ENCODE data around the gene DNAJC6.
"Not testable (repeated sequence)": the region's sequence is repeated elsewhere in the genome, so short reads cannot be mapped to it uniquely, and the experiment has no call there.

The DNAJC6 gene

DNA sequence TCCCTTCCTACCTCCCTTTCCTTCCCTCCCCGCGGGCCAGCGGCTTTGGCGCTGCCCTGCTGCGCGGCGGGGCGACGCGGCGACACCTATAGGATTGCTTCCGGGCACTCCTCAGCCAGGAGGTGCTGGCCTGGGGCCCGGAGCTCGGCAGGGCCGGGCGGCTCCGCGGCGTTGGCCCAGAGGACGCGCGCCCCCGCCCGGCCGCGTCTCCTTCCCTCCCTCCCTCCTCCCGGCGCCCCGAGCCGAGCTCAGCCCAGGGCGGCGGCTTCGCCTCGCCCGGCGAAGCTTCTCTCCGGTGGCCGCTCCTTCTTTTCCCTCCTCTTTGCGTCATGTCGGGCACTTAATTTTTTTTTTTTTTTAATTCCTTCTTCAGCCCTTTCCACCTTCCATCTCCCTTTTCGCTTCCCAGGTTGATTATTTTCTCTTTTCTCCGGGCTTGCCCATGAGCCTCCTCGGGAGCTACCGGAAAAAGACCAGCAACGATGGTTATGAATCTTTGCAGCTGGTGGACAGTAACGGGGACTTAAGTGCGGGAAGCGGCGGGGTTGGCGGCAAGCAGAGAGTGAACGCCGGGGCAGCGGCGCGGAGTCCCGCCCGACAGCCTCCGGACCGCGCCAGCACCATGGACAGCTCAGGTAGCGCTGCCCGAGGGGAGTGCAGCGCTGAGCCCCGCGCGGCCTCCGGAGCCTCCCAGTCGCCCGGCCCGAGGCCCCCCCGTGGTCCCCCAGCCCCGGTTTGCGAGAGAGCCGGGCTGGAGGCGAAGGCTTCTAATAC, at the start of gene DNAJC6:
Gene DNAJC6, plus strand, starts transcription at position 240 of the 774 bp plus-strand sequence. Its CDS starts 203 bp downstream, at position 443.
- peak; percentile 93 for DNase-seq (ENCODE audit: low read depth, low spot score)

DNA sequence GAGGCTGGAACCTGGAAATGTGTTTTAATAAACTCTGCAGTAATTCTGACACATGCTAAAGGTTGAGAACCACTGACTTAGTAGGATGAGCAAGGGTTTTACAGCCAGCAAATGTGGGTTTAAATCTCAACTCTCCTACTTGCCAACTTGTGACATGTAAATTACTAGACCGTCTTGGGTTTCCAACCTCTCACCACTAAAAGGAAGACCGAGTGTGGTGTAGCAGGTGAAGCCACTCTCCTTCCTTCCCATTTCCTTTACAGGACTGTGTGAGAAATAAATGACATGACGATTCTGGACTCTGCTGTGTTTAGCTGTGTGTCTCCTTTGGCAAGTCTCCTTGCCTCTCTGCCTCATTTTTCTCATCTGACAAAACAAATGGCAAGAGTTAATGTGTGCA, 49.5 kb upstream of the DNAJC6 start:
- no peak for DNase-seq (ENCODE audit: low read depth, low spot score)

- DNase-seq (ENCODE audit: low read depth, low spot score): no peak
Measured at GRCh38 chr1:65260851-65261473, 48.4 kb upstream of the DNAJC6 start.

GRCh38 chr1:65263286-65263685, 46.1 kb upstream of the DNAJC6 start:
- DNase-seq (ENCODE audit: low read depth, low spot score): no peak

DNA sequence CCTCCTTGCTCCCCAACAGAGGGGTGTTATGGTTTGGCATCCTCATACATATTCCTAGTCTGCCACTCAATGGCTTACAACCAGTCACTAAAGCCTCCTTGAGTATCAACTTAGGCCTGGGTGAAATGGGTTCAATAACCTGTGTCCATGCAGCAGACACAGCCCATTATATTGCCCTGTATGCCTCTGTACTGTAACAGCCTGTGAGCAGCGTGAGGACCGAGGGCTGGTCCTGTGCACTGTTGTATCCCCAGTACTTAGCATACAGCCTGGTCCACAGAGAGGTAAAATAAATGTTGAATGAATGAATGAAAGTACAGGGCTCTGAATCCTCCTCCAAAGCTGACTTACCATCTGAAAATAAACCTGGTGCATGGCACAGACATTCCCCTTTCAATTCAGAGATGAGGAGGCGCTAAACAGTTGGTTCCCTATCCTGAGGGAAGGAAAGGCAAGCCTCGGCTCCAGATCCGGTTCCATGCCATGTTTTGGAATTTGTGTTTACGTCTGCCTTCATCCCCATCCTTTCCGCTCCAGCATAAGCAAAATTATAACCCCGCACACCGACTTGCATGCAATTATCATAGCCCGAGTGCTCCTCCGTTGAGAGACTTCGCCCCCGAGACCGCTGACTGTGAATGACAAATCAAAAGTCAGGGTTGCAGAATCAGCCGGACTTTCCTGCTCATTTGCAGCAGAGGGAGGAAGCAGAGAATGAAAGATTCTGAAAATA, 45.0 kb upstream of the DNAJC6 start:
- DNase-seq (ENCODE audit: low read depth, low spot score): peak; percentile 71

GRCh38 chr1:65265296-65265650, 44.1 kb upstream of the DNAJC6 start:
- DNase-seq (ENCODE audit: low read depth, low spot score): no peak

DNA sequence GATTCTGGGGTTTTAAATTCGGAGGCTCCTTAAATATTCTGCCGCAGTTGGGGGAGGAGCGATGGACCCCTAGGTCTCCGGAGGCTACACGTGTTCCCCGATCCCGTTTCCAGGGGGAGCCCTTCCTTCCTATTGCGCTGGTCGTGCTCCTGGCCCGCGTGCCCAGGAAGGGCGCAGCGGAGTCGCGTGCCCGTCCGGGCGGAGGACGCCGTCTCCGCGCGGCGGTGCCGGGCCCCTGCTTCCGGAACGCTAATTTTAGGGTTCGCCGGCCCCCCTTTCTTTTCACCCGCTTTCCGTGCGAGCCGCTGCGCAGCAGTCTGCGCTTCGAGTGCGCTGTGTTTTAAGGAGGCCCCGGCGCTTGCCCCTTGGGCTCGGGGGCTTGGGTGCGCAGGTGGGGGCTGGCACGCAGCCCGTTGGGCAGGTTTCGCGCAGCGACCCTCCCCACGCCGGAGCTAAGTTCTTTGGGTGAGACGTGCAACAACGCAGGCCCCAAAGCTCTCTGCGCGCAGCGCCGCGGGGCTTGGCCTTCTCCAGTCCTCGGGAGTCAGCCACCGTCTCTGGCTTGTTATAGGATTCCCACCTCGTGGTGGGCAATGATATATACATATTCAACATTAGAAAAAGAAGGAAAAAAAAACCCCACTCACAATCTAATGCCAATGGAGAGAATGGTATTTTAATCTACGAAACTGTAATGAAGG, 43.5 kb upstream of the DNAJC6 start:
- peak; percentile 69 for DNase-seq (ENCODE audit: low read depth, low spot score)

DNA sequence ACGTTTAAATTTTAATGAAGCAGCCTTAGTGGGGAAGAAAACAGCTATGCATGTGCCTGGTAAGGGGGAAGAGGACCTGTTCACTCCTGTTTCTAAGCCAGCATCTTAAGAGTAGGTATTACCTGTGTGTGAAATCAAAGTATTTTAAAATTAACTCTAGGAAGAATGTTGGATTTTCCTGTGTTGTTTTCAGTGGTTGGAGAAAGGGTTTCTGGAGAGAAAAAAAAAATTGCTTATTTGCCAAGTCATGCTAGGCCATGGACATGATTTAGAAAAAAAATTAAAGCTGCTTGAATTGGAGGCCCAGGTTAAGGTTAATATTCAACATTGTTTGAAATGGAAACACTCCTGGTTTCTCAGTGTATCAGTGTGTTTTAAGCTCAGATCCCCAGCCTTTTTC, 42.9 kb upstream of the DNAJC6 start:
- DNase-seq (ENCODE audit: low read depth, low spot score): no peak

DNA sequence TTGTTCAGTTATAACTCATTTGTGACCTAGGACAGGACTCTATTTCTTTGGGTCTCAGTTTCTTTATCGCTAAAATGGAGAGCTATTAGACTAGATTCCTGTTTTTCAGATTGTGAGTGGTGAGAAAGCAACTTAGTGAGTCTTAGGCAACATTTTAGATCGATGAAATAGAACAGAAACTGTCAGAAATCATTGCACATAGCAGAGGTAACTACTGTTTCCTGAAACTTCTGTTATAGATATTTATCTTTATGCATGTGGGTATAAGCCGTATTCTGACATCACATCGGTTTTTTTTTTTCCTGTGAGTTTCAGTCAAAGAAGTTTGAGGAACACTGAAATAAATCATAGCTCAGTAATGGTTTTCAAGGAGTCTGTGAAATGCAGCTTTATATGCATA, 42.1 kb upstream of the DNAJC6 start:
- DNase-seq (ENCODE audit: low read depth, low spot score): no peak

GRCh38 chr1:65267683-65268082, 41.7 kb upstream of the DNAJC6 start:
- peak; percentile 58 for DNase-seq (ENCODE audit: low read depth, low spot score)

GRCh38 chr1:65269612-65270011, 39.7 kb upstream of the DNAJC6 start:
- no peak for DNase-seq (ENCODE audit: low read depth, low spot score)

GRCh38 chr1:65276197-65276939, 33.0 kb upstream of the DNAJC6 start:
- DNase-seq (ENCODE audit: low read depth, low spot score): no peak

GRCh38 chr1:65277605-65278347, 31.6 kb upstream of the DNAJC6 start:
- DNase-seq (ENCODE audit: low read depth, low spot score): peak; percentile 36

GRCh38 chr1:65278376-65279069, 30.8 kb upstream of the DNAJC6 start:
- DNase-seq (ENCODE audit: low read depth, low spot score): peak; percentile 54

- peak; percentile 61 for DNase-seq (ENCODE audit: low read depth, low spot score)
Measured at GRCh38 chr1:65279070-65279779, 30.1 kb upstream of the DNAJC6 start.

DNA sequence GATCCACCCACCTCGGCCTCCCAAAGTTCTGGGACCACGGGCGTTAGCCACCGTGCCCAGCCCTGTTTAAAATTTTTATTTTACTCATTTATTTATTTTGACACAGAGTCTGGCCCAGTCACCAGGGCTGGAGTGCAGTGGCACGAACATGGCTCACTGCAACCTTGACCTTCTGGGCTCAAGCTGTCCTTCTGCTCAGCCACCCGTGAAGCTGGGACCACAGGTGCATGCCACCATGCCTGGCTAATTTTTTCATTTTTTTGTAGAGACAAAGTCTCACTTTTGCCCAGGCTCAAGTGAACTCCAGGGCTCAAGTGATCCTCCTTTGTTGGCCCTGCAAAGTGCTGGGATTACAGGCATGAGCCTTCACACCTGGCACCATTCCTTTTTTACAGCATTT, 27.5 kb upstream of the DNAJC6 start:
- no peak for DNase-seq (ENCODE audit: low read depth, low spot score)

- DNase-seq (ENCODE audit: low read depth, low spot score): no peak
Measured at GRCh38 chr1:65284229-65284628, 25.1 kb upstream of the DNAJC6 start.

DNA sequence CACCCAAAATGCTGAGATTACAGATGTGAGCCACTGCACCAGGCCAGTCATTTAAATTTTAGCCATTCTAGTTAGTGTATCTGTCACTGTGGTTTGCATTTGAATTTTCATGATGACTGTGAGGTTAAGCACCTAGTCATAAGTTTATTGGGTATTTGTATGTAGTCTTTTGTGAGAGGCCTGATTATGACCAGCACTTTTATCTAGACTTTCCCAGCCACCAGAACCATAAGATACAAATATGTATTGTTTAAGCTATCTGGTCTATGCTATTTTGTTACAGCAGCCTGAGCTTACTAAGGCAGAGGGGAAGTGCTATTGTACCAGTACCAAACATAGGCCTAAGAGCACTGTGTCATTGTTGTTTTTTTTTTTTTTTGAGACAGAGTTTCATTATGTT, 19.9 kb upstream of the DNAJC6 start:
- DNase-seq (ENCODE audit: low read depth, low spot score): no peak

- not testable (repeated sequence) for DNase-seq (ENCODE audit: low read depth, low spot score)
Measured at GRCh38 chr1:65291818-65292217, 17.5 kb upstream of the DNAJC6 start.
